ENCODE results near the gene C17orf113. TPM values are rescaled to one million over a fixed set of nuclear protein-coding genes. Genes with fewer than 3 reads are reported as not detected.
A peak's percentile ranks its signal among the peaks of the same experiment; 100 is the strongest.

The C17orf113 gene
- total and polyA plus RNA-seq, 2 of the 13 experiments (the other 11 are each of a cell fraction or from before 2014, with no cell fraction given), result 0.87 to 1.1 TPM

- peaks cover 55% of the 10 kb centered on the region for H3K4me1 ChIP-seq (ENCODE audit: insufficient read depth, low read length)
- no peaks in the 10 kb centered on the region for H3K9me3 ChIP-seq (ENCODE audit: low read length)
- H4K20me1 ChIP-seq (ENCODE audit: insufficient read depth, low read length), result no peaks in the 10 kb centered on the region
- H3K79me2 ChIP-seq (ENCODE audit: insufficient read depth, low read length), result no peaks in the 10 kb centered on the region
- ATAC-seq (peak; percentile 14), FAIRE-seq (no peak), DNase-seq (ENCODE audit: low spot score) (no peak)
- no peak overlapping the region for H3K27ac ChIP-seq (ENCODE audit: extremely low read length, insufficient read depth, low read length)
- H3K27me3 ChIP-seq (ENCODE audit: control insufficient read depth in 1 of 2, insufficient read depth in 2 of 2, low read length in 2 of 2), result no peaks in the 10 kb centered on the region
- intact Hi-C loops (cut with micrococcal nuclease; ENCODE audit: unreplicated experiment) (loop anchor here (1.0 kb wide), 1 partner anchor 65 kb away; no protein-coding TSS in a partner anchor), in situ Hi-C loops (cut with HindIII; ENCODE audit: extremely low pct_ligation_motif_present, low pct_unique_long_range_greater_than_20kb) (loop anchor here (5.0 kb wide), 1 partner anchor 84 kb away; the partner anchor contains the start of gene DHX58)
- peak overlapping the region in 1 of 3 experiments; percentile 63; a peak in 2 of 6 replicates for H3K4me3 ChIP-seq (replicated peaks in 1 of 3; ENCODE audit: insufficient read depth in 1 of 3, low read depth in 2 of 3, low read length in 3 of 3)
- H3K36me3 ChIP-seq (replicated peaks in 1 of 2; ENCODE audit: control insufficient read depth in 1 of 2, insufficient read depth in 2 of 2, low read length in 2 of 2), result peaks cover 2 to 6% of the 10 kb centered on the region in 2 experiments; a peak in 4 of 5 replicates
- peak overlapping the region; percentile 91 for H3K4me2 ChIP-seq (ENCODE audit: low read depth, low read length)
- no TSS peak for BruUV-seq (replicated peaks)
- WGBS (ENCODE audit: low lambda C conversion rate), result 43% methylated on average over 7 of the region's 7 CpGs
- ChIA-PET CTCF (ENCODE audit: low intra/inter-chr PET ratio, low total read pairs) (interaction anchor here (1.1 to 2.5 kb wide), 4 partner anchors 13 to 88 kb away, joined by 3 to 26 read pairs (median 6); no protein-coding TSS in a partner anchor), POLR2A (interaction anchor here (0.9 to 2.9 kb wide), 14 partner anchors 8 to 92 kb away, joined by 3 to 37 read pairs (median 4); partner anchors contain the start of genes CNP, DHX58, DNAJC7 and KAT2A)
- H2AFZ ChIP-seq (ENCODE audit: low read length), result peak overlapping the region; percentile 92
- H3K9ac ChIP-seq (ENCODE audit: insufficient read depth, low read depth, low read length), result no peak overlapping the region
- no peak for TF ChIP-seq SCMH1 (CRISPR knock-in tag; IDR thresholded peaks at IDR 0.05; ENCODE audit: borderline replicate concordance)
- TF ChIP-seq ZNF510 (CRISPR knock-in tag; IDR thresholded peaks at IDR 0.05; ENCODE audit: low read depth), result no peak
- TF ChIP-seq ZNF569 (CRISPR knock-in tag; IDR thresholded peaks at IDR 0.05; ENCODE audit: borderline replicate concordance), result no peak
- no peak for TF ChIP-seq ISL2 (CRISPR knock-in tag; IDR thresholded peaks at IDR 0.05)
- no peak for TF ChIP-seq ZNF292 (CRISPR knock-in tag; IDR thresholded peaks at IDR 0.05; ENCODE audit: borderline replicate concordance, low read depth)
- TF ChIP-seq HMG20A (CRISPR knock-in tag; IDR thresholded peaks at IDR 0.05; ENCODE audit: borderline replicate concordance), result no peak
- no peak for TF ChIP-seq ZNF891 (CRISPR knock-in tag; IDR thresholded peaks at IDR 0.05)
- no peak for TF ChIP-seq NKX3-1 (CRISPR knock-in tag; IDR thresholded peaks at IDR 0.05)
- no peak for TF ChIP-seq MAX (IDR thresholded peaks at IDR 0.05)
- no peak for TF ChIP-seq ZNF883 (CRISPR knock-in tag; IDR thresholded peaks at IDR 0.05; ENCODE audit: not compliant biosample characterization)
- no peak for TF ChIP-seq NCOR1 (IDR thresholded peaks at IDR 0.05; ENCODE audit: borderline replicate concordance, low read length)
- TF ChIP-seq MXI1 (IDR thresholded peaks at IDR 0.05; ENCODE audit: borderline replicate concordance, low read depth, low read length), result peak; percentile 7; the same call in 1 of the 3 replicates
- TF ChIP-seq ZNF788 (CRISPR knock-in tag; IDR thresholded peaks at IDR 0.05; ENCODE audit: borderline replicate concordance), result no peak
- no peak for TF ChIP-seq ZNF773 (CRISPR knock-in tag; IDR thresholded peaks at IDR 0.05; ENCODE audit: borderline replicate concordance)
- peak; percentile 28; the same call in 1 of the 2 replicates for TF ChIP-seq UBTF (CRISPR knock-in tag; IDR thresholded peaks at IDR 0.05)
- TF ChIP-seq ZBTB4 (CRISPR knock-in tag; IDR thresholded peaks at IDR 0.05; ENCODE audit: borderline replicate concordance), result 0 out of 2 replicates have a peak, but pooled peaks have one; percentile 0
- no peak for TF ChIP-seq ATF1 (CRISPR knock-in tag; IDR thresholded peaks at IDR 0.05)
- no peak for TF ChIP-seq HNRNPUL1 (IDR thresholded peaks at IDR 0.05; ENCODE audit: low read depth, low read length)
- peak; percentile 36; the same call in 1 of the 2 replicates for TF ChIP-seq ZNF768 (CRISPR knock-in tag; IDR thresholded peaks at IDR 0.05)
Measured at GRCh38 chr17:42028791-42029127, 21.6 kb downstream of the C17orf113 start.

All from HepG2 (cell line).